ENCODE data around the gene AQP4.

Gene AQP4

DNA sequence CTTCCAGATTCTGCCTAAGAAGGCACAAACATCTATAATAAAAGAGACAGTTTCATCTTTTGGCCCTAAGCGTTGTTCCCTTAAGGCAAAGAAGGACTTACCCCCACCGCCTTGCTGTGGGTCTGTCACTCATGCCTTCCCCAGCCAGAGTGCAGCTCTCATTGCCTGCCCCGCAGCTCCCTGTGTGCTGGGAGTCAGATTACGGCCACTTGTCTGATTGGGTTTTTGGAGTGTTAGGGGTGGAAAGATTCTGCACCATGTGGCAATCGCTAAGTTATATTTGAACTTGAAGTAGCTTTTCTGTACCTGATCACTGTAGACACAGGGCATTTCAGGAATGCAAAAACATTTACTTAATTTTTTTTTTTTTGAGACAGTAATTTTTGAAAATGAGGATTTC is at the start of gene AQP4:
Gene AQP4 (minus strand): TSS at position 151 of the 400 bp plus-strand sequence. CDS start 18 bp downstream, at position 133.
- Histone ChIP-seq H3K27ac (no peak within 1 kb of the TSS), H3K36me3 (replicated peaks) (no peaks in the 10 kb centered on the region), H3K4me3 (ENCODE audit: low read depth, low read length) (no peak within 1 kb of the TSS), H3K27me3 (replicated peaks) (no peaks in the 10 kb centered on the region)
- DNase-seq, result no peak
- TF ChIP-seq, protein P1, sequence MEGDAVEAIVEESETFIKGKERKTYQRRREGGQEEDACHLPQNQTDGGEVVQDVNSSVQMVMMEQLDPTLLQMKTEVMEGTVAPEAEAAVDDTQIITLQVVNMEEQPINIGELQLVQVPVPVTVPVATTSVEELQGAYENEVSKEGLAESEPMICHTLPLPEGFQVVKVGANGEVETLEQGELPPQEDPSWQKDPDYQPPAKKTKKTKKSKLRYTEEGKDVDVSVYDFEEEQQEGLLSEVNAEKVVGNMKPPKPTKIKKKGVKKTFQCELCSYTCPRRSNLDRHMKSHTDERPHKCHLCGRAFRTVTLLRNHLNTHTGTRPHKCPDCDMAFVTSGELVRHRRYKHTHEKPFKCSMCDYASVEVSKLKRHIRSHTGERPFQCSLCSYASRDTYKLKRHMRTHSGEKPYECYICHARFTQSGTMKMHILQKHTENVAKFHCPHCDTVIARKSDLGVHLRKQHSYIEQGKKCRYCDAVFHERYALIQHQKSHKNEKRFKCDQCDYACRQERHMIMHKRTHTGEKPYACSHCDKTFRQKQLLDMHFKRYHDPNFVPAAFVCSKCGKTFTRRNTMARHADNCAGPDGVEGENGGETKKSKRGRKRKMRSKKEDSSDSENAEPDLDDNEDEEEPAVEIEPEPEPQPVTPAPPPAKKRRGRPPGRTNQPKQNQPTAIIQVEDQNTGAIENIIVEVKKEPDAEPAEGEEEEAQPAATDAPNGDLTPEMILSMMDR (IDR thresholded peaks at IDR 0.05; ENCODE audit: low read depth, low read length, missing control alignments), result no peak
- in situ Hi-C loops (cut with HindIII; ENCODE audit: low pct_ligation_motif_present, low sequenced_read_pairs), result no loop called here

DNA sequence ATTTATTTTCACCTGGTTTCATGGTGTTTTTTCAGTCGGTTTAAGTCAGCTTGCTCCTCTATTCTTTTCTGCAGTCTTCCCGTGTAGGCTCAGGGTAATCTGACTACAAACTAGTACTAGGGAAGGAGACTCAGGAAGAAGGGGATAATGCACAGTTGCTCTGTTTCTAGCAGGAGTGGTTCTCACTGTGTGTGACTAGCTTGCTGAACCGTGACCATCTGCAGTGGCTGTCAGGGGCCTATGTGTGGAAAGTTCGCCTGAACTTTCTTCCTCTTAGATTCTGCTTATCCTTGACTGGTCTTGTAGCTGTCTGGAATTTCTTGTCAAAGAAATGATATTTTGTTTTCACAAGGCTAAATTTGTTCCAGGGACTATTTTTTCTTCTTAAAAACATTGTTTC is 46.3 kb upstream of the AQP4 start:
- H3K36me3 ChIP-seq (replicated peaks), result no peaks in the 10 kb centered on the region
- H3K27ac ChIP-seq, result no peak overlapping the region
- H3K4me3 ChIP-seq (ENCODE audit: low read depth, low read length), result no peak overlapping the region
- no peak for DNase-seq
- TF ChIP-seq, protein P1 (IDR thresholded peaks at IDR 0.05; ENCODE audit: low read depth, low read length, missing control alignments), result no peak
- H3K27me3 ChIP-seq (replicated peaks), result no peaks in the 10 kb centered on the region
- in situ Hi-C loops (cut with HindIII; ENCODE audit: low pct_ligation_motif_present, low sequenced_read_pairs), result no loop called here

GRCh38 chr18:26909599-26910290 is 44.2 kb upstream of the AQP4 start:
- Histone ChIP-seq H3K36me3 (replicated peaks) (no peaks in the 10 kb centered on the region), H3K27ac (no peak overlapping the region), H3K27me3 (replicated peaks) (no peaks in the 10 kb centered on the region), H3K4me3 (ENCODE audit: low read depth, low read length) (no peak overlapping the region)
- in situ Hi-C loops (cut with HindIII; ENCODE audit: low pct_ligation_motif_present, low sequenced_read_pairs), result no loop called here
- TF ChIP-seq, protein P1 (IDR thresholded peaks at IDR 0.05; ENCODE audit: low read depth, low read length, missing control alignments), result no peak
- no peak for DNase-seq

- TF ChIP-seq, protein P1 (IDR thresholded peaks at IDR 0.05; ENCODE audit: low read depth, low read length, missing control alignments), result no peak
- Histone ChIP-seq H3K27me3 (replicated peaks) (no peaks in the 10 kb centered on the region), H3K27ac (no peak overlapping the region), H3K4me3 (ENCODE audit: low read depth, low read length) (no peak overlapping the region), H3K36me3 (replicated peaks) (no peaks in the 10 kb centered on the region)
- in situ Hi-C loops (cut with HindIII; ENCODE audit: low pct_ligation_motif_present, low sequenced_read_pairs), result no loop called here
- no peak for DNase-seq
Measured at GRCh38 chr18:26908906-26909305, 43.4 kb upstream of the AQP4 start.

- TF ChIP-seq, protein P1 (IDR thresholded peaks at IDR 0.05; ENCODE audit: low read depth, low read length, missing control alignments), result no peak
Measured at GRCh38 chr18:26902291-26902690, 36.8 kb upstream of the AQP4 start.

DNA sequence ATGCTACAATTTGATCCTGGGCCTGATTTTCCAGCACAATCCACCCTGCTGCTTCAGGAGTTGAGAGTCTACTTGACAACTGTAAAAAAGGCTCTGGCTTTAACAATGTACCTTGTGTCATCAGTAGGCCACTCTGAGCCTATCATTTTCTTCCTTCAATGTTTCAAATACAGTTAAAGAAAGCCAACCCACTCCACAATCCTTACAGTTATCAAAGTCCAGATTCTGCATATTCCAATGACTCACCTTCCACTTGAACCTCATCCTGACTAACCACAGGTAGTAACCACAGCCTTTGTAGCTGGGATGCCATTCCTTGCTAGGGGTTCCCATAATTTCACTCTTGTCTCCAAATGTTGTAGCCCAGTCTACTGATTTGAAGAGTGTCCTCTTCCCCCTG is 35.5 kb upstream of the AQP4 start:
- DNase-seq, result no peak
- in situ Hi-C loops (cut with HindIII; ENCODE audit: low pct_ligation_motif_present, low sequenced_read_pairs), result no loop called here
- no peak overlapping the region for H3K4me3 ChIP-seq (ENCODE audit: low read depth, low read length)
- TF ChIP-seq, protein P1 (IDR thresholded peaks at IDR 0.05; ENCODE audit: low read depth, low read length, missing control alignments), result no peak
- H3K27ac ChIP-seq, result no peak overlapping the region
- H3K27me3 ChIP-seq (replicated peaks), result no peaks in the 10 kb centered on the region
- no peaks in the 10 kb centered on the region for H3K36me3 ChIP-seq (replicated peaks)

More at GRCh38 chr18:26902291-26902690, 36.8 kb upstream of the AQP4 start:
- DNase-seq, result no peak
- Histone ChIP-seq H3K27me3 (replicated peaks) (no peaks in the 10 kb centered on the region), H3K36me3 (replicated peaks) (no peaks in the 10 kb centered on the region), H3K4me3 (ENCODE audit: low read depth, low read length) (no peak overlapping the region), H3K27ac (no peak overlapping the region)
- in situ Hi-C loops (cut with HindIII; ENCODE audit: low pct_ligation_motif_present, low sequenced_read_pairs), result no loop called here

Data from brain microvascular endothelial cell (primary cell).